ENCODE results near the gene SH3BGR. TPM values are rescaled to one million over a fixed set of nuclear protein-coding genes. Genes with fewer than 3 reads are reported as not detected.

Gene SH3BGR
- total and polyA plus RNA-seq, 2 of the 4 experiments (the other 2 are of a cell fraction) = 1.6 to 2.0 TPM

DNA sequence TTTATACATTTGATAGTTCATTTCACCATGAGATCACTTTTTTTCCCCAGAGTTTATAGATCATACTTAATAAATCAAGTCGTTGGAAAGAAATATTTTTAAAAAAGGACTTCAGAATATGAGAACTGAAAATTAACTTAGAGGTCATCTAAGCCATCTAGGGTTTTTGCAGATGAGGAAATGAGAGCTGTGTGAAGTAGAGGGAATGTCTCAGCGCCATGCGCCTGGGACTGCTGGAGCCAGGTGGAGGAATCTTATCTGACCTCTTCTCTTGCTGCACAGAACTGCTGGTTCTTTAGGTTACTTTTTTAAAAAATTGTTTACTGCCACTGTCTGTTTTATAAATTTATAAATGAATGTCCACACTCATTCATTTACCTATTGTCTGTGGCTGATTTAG, 11.5 kb downstream of the SH3BGR start:
- ATAC-seq (ENCODE audit: low read depth) = no peak
- no TSS peak for BruUV-seq (replicated peaks)
- intact Hi-C loops (cut with micrococcal nuclease) = loop anchor here (5.0 kb wide), 1 partner anchor 1516 kb away; no protein-coding TSS in a partner anchor

More for the DNA sequence above, 11.5 kb downstream of the SH3BGR start:
- WGBS, 2 experiments (ENCODE audit: extremely low coverage in 2 of 2, insufficient read length in 1 of 2) = no CpG with 5 or more reads among the region's 3 CpGs
- dilution Hi-C loops (cut with HindIII; ENCODE audit: low sequenced_read_pairs, unreplicated experiment) (no loop called here), in situ Hi-C loops (cut with MboI; ENCODE audit: low sequenced_read_pairs) (no loop called here)
- H3K9ac ChIP-seq (ENCODE audit: low read depth, low read length) = no peak overlapping the region
- ChIA-PET CTCF (no interaction called here), POLR2A (ENCODE audit: unreplicated experiment) (no interaction called here)
- no peak overlapping the region for H3K4ac ChIP-seq (ENCODE audit: low read depth, low read length)
- no peaks in the 10 kb centered on the region for H3K27me3 ChIP-seq (ENCODE audit: control insufficient read depth, insufficient read depth, low read length)
- no peaks in the 10 kb centered on the region for H3K9me1 ChIP-seq (ENCODE audit: insufficient read depth, low read length)
- H3K79me1 ChIP-seq (ENCODE audit: low read depth in 1 of 2, low read length in 2 of 2) = no peaks in the 10 kb centered on the region
- no peaks in the 10 kb centered on the region for H3K36me3 ChIP-seq (ENCODE audit: control insufficient read depth, insufficient read depth, low read length)
- H4K5ac ChIP-seq (ENCODE audit: low read depth, low read length) = no peak overlapping the region
- no peak overlapping the region for H3K4me3 ChIP-seq (ENCODE audit: insufficient read depth, low read depth, low read length)
- H3K23ac ChIP-seq (ENCODE audit: low read depth, low read length) = no peak overlapping the region
- no peaks in the 10 kb centered on the region for H4K20me1 ChIP-seq (ENCODE audit: insufficient read depth, low read length)
- no peak overlapping the region for H2AK5ac ChIP-seq (ENCODE audit: low read depth, low read length)
- no peak for TF ChIP-seq BHLHE40 (IDR thresholded peaks at IDR 0.05; ENCODE audit: low read depth, low read length)
- TF ChIP-seq CHD1 (IDR thresholded peaks at IDR 0.05; ENCODE audit: low read depth, low read length) = no peak
- no peak for TF ChIP-seq MAZ (IDR thresholded peaks at IDR 0.05; ENCODE audit: borderline replicate concordance, low read depth, low read length)
- TF ChIP-seq FOS (IDR thresholded peaks at IDR 0.05; ENCODE audit: low read depth, low read length) = no peak
- TF ChIP-seq, protein P1, sequence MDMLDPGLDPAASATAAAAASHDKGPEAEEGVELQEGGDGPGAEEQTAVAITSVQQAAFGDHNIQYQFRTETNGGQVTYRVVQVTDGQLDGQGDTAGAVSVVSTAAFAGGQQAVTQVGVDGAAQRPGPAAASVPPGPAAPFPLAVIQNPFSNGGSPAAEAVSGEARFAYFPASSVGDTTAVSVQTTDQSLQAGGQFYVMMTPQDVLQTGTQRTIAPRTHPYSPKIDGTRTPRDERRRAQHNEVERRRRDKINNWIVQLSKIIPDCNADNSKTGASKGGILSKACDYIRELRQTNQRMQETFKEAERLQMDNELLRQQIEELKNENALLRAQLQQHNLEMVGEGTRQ (IDR thresholded peaks at IDR 0.05; ENCODE audit: low read depth, low read length) = no peak
- no peak overlapping the region for H2AFZ ChIP-seq (replicated peaks; ENCODE audit: low read length, poor library complexity)
- no peak for DNase-seq
- H3K4me1 ChIP-seq (ENCODE audit: control insufficient read depth, insufficient read depth, low read length) = no peaks in the 10 kb centered on the region
- H3K18ac ChIP-seq (ENCODE audit: low read depth, low read length) = no peak overlapping the region
- no peak overlapping the region for H2BK120ac ChIP-seq (ENCODE audit: low read depth, low read length)
- H2BK20ac ChIP-seq (ENCODE audit: low read depth, low read length) = no peak overlapping the region
- no peak overlapping the region for H2BK5ac ChIP-seq (ENCODE audit: low read depth, low read length, poor library complexity, severe bottlenecking)
- no peaks in the 10 kb centered on the region for H3K9me3 ChIP-seq (ENCODE audit: control insufficient read depth, insufficient read depth, low read length)
- no peak overlapping the region for H3K56ac ChIP-seq (ENCODE audit: extremely low read depth, insufficient read depth, low read length)
- H4K91ac ChIP-seq (ENCODE audit: insufficient read depth, low read depth, low read length) = no peak overlapping the region
- no peak overlapping the region for H2BK15ac ChIP-seq (ENCODE audit: low read depth, low read length)
- H3K27ac ChIP-seq (ENCODE audit: insufficient read depth, low read length) = no peak overlapping the region
- H2AK9ac ChIP-seq (replicated peaks; ENCODE audit: low read depth, low read length, poor library complexity) = no peak overlapping the region
- no peak overlapping the region for H3K4me2 ChIP-seq (ENCODE audit: low read depth, low read length)
- H3K14ac ChIP-seq (replicated peaks; ENCODE audit: low read depth, low read length) = no peak overlapping the region
- H4K8ac ChIP-seq (ENCODE audit: low read depth in 2 of 2, low read length in 2 of 2) = no peak overlapping the region

Measured in IMR-90 (cell line).